Peyer's patch (tissue), 4 donors: ENCODE measurements around the gene FGF22.

Source experiments
- CTCF ChIP-seq, 6 experiments: fragments of 450-650 bp in 4 of 6; fragments of 200-600 bp in 2 of 6; sonication (generic) in 1 of 6; IDR thresholded peaks; one replicate each; pipeline ENCODE4 v1.5.1; 2017 to 2019; ENCODE audit warnings: antibody characterized with exemption in 6 of 6, mild to moderate bottlenecking in 3 of 6, moderate library complexity in 1 of 6
- POLR2A ChIP-seq, 2 donors: fragments of 450-650 bp; IDR thresholded peaks; one replicate each; pipeline ENCODE4 v1.5.1; 2017; ENCODE audit warnings: antibody characterized with exemption in 2 of 2, mild to moderate bottlenecking in 2 of 2, moderate library complexity in 2 of 2

- no peak for TF ChIP-seq CTCF (IDR thresholded peaks at IDR 0.05)
- no peak for TF ChIP-seq POLR2A (IDR thresholded peaks at IDR 0.05)
Measured at GRCh38 chr19:604355-604754, 35.3 kb upstream of the FGF22 start.
